Stimulated activated CD4-positive, alpha-beta T cell treated with anti-CD3 and anti-CD28 coated beads, TNF-alpha, amount 100 ng/mL, for 4 hours (primary cell): ENCODE results near the gene MTHFD1.
"Not testable (repeated sequence)": the region's sequence is repeated elsewhere in the genome, so short reads cannot be mapped to it uniquely, and the experiment has no call there.

Experiments used
- DNase-seq, 3 experiments: peaks; one replicate each; pipeline ENCODE4 v3.0.0-alpha.2; 2020; ENCODE audit warnings: low read depth in 3 of 3

MTHFD1 gene

DNA sequence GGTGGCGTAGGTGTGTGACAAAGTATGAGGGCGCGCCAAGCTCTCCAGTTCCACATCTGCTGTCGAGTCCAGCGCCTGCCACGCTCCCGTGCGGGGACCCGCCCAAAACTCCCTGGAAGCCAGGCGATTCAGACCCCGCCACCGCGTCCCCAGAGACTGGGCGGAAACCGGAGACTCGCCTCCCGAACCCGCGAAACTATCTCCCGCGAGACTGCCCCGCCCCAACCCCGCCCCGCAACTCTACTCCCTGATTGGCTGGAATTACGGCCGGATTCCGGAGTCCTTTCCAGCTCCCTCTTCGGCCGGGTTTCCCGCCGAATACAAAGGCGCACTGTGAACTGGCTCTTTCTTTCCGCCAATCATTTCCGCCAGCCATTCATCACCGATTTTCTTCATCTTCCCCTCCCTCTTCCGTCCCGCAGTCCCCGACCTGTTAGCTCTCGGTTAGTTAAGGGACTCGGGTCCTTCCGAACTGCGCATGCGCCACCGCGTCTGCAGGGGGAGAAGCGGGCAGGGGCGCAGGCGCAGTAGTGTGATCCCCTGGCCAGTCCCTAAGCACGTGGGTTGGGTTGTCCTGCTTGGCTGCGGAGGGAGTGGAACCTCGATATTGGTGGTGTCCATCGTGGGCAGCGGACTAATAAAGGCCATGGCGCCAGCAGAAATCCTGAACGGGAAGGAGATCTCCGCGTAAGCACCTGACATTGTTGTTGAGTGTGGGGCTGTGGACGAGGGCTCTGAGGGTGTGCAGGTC lies at the start of gene MTHFD1:
TSS of gene MTHFD1 (plus strand) at position 572 of the 751 bp plus-strand sequence. CDS start at position 647, 75 bp downstream.
- peak; percentile 89 to 97 (median 96) for DNase-seq

DNA sequence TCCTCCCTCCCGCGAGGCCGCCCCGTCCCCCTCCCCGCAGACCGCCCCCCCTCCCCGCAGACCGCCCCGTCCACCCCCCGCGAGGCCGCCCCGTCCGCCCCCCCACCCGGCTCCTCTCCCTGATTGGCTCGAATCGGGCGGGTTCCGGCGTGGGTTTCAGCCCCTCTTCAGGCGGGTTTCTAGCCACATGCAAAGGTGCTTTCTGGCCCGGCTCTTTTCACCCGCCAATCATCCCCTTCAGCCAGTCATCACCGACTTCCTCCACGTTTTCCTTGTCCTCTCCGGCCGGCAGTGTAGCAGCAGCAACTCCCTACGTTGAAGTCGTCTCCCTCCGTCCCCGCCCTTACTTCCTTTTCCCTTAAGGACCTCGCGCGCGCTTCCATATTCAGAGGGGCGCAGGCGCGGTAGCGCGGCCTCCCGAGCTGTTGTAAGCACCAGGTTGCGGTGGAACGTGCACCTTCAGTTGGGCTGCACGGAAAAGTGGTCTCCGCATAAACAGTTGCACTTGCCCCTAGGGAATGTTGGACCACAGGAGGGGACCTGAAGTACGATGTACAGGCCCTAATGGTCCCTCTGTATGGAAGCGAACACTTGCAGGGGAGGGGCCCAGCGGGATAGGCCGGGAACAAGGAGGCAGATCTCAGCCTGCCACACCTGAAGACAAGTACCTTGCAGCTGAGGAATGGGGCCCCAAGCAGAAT lies 49.4 kb upstream of the MTHFD1 start:
- peak; percentile 72 to 83 (median 74) for DNase-seq

DNA sequence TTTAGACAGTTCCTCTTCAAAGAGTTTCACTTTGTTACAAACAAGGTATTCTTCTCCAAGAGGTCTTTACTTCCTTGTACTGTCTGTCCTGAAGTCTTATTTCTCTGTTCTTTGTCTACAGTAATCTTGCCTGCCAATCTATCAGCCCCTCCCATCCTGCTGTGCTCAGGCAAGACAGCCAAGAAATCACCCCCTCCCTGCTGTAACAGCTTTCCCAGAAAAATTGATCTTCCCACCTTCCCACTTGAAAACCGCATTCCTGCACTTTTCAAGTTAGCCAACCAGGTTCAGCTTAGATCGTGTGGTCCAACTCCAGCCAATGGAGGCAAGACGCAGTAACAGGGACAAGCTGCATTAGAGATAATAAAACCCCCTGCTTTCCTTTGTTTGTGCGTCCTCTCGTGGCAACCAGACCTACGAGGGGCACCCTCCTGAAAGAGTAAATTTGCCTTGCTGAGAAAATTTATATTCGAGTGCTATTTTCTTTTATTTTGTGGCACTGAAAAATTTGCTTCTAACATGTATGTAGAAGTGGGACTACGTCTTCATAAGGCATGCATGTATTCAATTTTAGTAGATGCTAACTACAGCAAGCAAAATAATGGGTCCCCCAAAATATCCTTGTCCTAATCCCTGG lies 47.5 kb upstream of the MTHFD1 start:
- DNase-seq = no peak

- DNase-seq = no peak
Measured at GRCh38 chr14:64347748-64348147, 40.4 kb upstream of the MTHFD1 start.

DNA sequence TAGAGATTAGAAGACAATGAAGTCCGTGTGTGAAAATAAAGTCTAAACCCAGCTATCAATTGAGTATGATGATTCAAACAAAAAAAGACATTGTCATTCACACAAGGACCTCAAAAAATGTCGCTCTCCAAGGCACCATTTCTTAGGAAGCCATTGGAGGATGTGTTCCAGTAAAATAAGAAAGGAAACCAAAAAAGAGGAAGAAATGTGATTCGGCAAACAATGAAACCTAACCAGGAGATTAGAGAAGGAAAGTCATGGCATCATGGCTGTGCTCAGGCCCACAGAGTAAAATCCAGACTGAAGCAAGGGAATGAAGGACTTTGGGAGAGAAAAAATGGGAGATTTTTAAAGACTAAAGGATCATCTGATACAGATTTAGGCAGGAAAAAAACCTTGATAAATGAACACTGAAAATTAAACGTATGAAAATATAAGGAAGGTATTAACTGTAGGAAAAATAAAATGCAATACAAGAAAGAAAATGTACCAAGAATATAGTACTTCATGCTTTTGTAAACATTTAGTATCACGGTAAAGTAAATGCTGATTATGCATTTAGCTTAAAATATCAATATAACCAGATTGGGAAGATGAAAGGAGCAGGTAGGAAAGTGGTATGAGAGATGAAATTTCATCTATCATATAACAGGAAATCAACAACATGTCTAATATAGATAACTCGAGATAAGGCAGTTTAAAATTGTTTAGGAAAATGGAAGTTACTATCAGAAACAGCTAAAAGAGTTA lies 38.2 kb upstream of the MTHFD1 start:
- no peak for DNase-seq

DNA sequence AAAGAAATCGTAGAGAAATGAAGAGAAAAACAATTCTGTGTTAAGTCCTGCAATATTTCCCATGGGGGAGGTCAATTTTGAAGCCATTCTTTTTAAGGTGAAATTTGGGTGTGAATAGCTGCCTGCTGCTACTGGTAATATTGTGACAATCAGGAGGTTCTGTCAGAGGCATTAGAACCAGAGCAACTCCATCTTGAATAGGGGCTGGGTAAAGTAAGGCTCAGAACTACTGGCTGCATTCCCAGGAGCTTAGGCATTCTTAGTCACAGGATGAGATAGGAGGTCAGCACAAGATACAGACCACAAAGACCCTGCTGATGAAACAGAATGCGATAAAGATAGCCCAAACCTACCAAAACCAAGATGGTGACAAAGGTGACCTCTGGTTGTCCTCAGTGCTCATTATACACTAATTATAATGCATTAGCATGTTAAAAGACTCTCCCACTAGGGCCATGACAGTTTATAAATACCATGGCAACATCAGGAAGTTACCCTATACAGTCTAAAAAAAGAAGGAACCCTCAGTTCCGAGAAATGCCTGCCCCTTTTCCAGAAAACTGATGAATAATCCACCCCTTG lies 24.8 kb upstream of the MTHFD1 start:
- DNase-seq = no peak

GRCh38 chr14:64364907-64365306 lies 23.2 kb upstream of the MTHFD1 start:
- no peak for DNase-seq

GRCh38 chr14:64365358-64365889 lies 22.7 kb upstream of the MTHFD1 start:
- DNase-seq = not testable (repeated sequence)

- no peak for DNase-seq
Measured at GRCh38 chr14:64369201-64369600, 19.0 kb upstream of the MTHFD1 start.

GRCh38 chr14:64387232-64387781 lies 846 bp upstream of the MTHFD1 start:
- DNase-seq = peak in 1 of 3 experiments; percentile 1

- peak in 1 of 3 experiments; percentile 9 for DNase-seq
Measured at GRCh38 chr14:64388533-64389285, 556 bp downstream of the MTHFD1 start.

- DNase-seq = no peak
Measured at GRCh38 chr14:64391113-64391725, 3.1 kb downstream of the MTHFD1 start.

- DNase-seq = no peak
Measured at GRCh38 chr14:64391986-64392385, 3.8 kb downstream of the MTHFD1 start.

DNA sequence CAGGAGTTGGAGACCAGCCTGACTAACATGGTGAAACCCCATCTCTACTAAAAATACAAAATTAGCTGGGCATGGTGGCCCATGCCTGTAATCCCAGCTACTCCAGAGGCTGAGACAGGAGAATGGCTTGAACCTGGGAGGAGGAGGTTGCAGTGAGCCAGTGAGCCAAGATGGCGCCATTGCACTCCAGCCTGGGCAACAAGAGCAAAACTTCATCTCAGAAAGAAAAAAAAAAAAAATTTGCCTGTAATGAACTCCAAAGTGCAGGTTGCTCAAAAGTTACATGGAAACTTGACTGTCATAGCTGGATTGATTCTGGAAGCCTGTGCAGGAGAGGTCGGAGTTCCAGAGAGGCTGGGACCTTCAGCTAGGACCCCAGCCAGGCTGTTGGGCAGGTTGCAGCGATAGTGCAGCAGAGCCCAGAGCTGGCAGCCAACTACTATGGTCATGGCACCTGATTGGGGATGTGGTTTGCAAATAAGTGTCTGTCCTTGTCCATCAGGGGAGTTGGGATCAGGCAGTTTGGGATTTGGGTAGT lies 5.1 kb downstream of the MTHFD1 start:
- not testable (repeated sequence) for DNase-seq

DNA sequence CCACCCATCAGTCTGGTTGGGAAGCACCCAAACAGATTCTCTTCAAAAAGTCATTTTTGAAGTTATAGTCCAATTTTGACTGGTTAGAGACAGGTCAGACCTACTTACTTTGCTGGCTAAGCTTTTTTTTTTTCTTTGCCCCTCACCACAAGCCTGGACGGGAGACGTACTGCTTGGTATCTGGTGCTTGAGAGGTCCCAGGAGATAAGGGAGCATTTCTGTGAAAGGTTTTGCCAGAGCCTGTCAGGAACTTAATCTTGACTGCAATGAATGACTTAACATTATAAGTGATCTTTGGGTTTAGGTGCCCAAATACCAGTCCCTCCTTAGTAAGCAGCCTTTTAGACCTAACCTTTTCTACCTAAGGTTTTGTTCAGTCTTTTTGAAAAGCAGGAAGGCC lies 6.3 kb downstream of the MTHFD1 start:
- no peak for DNase-seq

DNA sequence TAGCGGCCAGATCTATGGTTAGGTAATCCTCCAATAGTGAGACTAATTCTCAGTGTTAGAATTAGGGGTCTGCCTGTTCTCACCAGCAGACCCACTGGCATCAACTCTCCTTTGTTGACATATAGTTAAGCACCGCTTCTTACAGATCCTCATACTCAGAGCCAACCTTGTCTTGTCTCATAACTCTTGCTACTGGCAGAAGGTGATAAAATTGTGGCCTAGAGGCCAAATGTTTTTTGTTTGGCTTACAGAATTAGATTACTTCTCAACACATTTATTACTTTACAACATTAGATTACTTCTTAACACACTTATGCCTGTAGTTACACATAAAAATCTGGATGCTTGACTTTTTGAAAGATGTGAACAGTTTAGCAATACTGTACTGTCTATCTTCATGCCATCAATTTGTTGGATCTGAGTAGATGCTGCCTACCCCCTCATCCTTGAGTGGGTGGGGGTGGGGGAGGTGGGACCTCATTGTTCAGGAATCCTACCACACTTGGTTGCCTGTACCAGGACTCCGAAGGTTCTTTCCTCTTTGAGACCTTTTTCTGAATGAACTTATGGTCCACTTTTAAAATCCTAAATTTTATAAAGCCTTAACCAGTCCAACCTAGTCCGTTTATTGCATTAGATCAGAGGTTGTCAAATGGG lies 7.0 kb downstream of the MTHFD1 start:
- no peak for DNase-seq

DNA sequence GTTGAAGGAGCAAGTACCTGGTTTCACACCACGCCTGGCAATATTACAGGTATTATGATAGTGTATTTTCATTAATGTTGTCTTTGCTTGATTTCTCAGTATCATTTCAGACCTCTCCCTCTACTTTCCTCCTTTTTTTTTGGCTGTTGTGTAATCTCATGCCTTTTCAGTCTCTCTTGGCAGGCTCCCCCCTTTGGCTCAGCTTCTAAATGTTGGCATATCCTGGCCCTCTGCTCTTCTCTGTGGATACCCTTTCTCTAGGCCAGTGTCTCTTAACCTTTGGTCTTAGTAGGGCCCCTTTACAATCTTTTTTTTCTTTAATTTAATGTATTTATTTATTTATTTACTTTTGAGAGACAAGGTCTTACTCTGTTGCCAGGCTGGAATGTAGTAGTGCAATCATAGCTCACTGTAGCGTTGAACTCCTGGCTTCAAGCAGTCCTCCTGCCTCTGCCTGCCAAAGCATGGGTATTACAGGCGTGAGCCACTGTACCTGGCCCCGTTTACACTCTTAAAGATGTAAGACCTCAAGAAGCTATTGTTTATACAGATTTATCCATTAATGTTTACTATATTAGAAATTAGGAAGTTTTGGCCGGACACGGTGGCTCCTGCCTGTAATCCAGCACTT lies 12.8 kb downstream of the MTHFD1 start:
- DNase-seq = no peak

DNA sequence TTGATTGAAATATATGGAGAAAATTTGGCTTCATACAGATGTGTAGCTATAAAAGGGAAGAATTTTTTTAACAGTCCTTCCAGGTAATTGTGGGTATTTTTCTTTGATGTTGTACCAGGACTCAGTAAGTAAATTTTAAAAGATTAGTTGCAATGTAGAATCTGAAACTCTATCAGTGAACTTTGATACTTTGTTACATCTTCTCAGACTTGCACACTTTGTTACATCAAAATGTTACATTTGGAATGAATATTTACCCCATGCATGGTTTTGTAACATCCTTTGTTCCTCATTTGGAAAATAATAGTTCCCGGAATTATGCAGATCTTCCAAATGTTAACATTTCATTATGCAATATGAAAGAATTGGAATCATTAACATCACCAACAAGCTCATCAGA lies 13.8 kb downstream of the MTHFD1 start:
- DNase-seq = no peak

- DNase-seq = no peak
Measured at GRCh38 chr14:64405295-64405694, 17.1 kb downstream of the MTHFD1 start.
